Kidney (tissue), 14 donors: ENCODE data around the gene PDE4A. TPM values are rescaled to one million over a fixed set of nuclear protein-coding genes. Genes with fewer than 3 reads are reported as not detected.

Source experiments
- DNase-seq, 5 donors: peaks; one replicate each; pipeline ENCODE4 v3.0.0-alpha.2; 2013 to 2020
- FAIRE-seq: peaks from 2 replicates; lab custom pipeline; 2012; peaks lifted over from hg19 to GRCh38; lab: Jason Lieb, UNC
- H3K27ac ChIP-seq, 2 donors: one replicate each; pipeline ENCODE4 v1.7.0; 2013; ENCODE audit warnings: low read depth in 2 of 2, low read length in 2 of 2, inconsistent platforms in 1 of 2
- H3K27me3 ChIP-seq: one replicate; pipeline ENCODE4 v1.7.1; 2013; ENCODE audit warnings: low read length, inconsistent platforms; ENCODE audit not compliant: control insufficient read depth, insufficient read depth
- H3K36me3 ChIP-seq, 3 donors: one replicate each; pipeline versions ENCODE4 v1.7.0 to v1.7.1; 2013; ENCODE audit warnings: low read length in 3 of 3, control low read depth in 1 of 3, inconsistent platforms in 1 of 3; ENCODE audit not compliant: insufficient read depth in 3 of 3, control insufficient read depth in 2 of 3
- H3K4me1 ChIP-seq, 3 donors: one replicate each; pipeline versions ENCODE4 v1.7.0 to v1.7.1; 2013; ENCODE audit warnings: low read length in 3 of 3, inconsistent platforms in 1 of 3, low read depth in 1 of 3; ENCODE audit not compliant: control insufficient read depth in 2 of 3, insufficient read depth in 2 of 3
- H3K4me3 ChIP-seq, 3 donors: one replicate each; pipeline versions ENCODE4 v1.7.0 to v1.8.1; 2013; ENCODE audit warnings: low read length in 3 of 3, control low read depth in 1 of 3, inconsistent platforms in 1 of 3
- H3K9ac ChIP-seq, 3 donors: one replicate each; pipeline versions ENCODE4 v1.7.0 to v1.7.1; 2013; ENCODE audit warnings: low read length in 3 of 3, control low read depth in 1 of 3, inconsistent platforms in 1 of 3
- H3K9me3 ChIP-seq, 3 donors: one replicate each; pipeline versions ENCODE4 v1.7.0 to v1.7.1; 2013; ENCODE audit warnings: low read length in 3 of 3, control low read depth in 1 of 3, inconsistent platforms in 1 of 3; ENCODE audit not compliant: control insufficient read depth in 2 of 3, insufficient read depth in 1 of 3
- intact Hi-C: fragments of 100-400 bp; cut with DNase I; formaldehyde crosslinking; loops from one replicate; pipeline ENCODE4 v1.11.1; 2022
- polyA plus RNA-seq: library from polyadenylated mRNA; stranded (reverse); fragments of 350-450 nt; fragmentation: Illumina TruSeq; extraction: RNeasy Lipid Tissue Mini Kit (QIAGEN cat#74804); gene quantifications from one replicate; pipeline ENCODE4 v1.2.3, GENCODE V29; 2014; ENCODE audit warnings: low read depth, low replicate concordance; ENCODE audit not compliant: insufficient read depth
- total RNA-seq: library from RNA; stranded (reverse); fragmentation: NEBNext Ultra II Directional; extraction: Animal tissue kit (Norgen Biotek cat#: 25700); gene quantifications from one replicate; pipeline ENCODE4 v1.2.1, GENCODE V29; 2021
- TF ChIP-seq, protein P1 (sequence below): IDR thresholded peaks from 3 replicates; pipeline ENCODE4 v1.5.1; 2012; ENCODE audit warnings: mild to moderate bottlenecking, moderate library complexity, borderline replicate concordance; ENCODE audit not compliant: insufficient read depth; ENCODE audit errors: extremely low read depth
- donor health status: control.
- donor health status: control.
- donor health status: control.
- donor health status: control.
- donor health status: control.
- donor health status: DM: yes; HTN: yes; CAD: no.
- donor health status: Normal renal cell carcinoma (clear cell type).

Gene PDE4A
- total and polyA plus RNA-seq, 2 donors from 2014 or later = 4.5 to 17.5 TPM

DNA sequence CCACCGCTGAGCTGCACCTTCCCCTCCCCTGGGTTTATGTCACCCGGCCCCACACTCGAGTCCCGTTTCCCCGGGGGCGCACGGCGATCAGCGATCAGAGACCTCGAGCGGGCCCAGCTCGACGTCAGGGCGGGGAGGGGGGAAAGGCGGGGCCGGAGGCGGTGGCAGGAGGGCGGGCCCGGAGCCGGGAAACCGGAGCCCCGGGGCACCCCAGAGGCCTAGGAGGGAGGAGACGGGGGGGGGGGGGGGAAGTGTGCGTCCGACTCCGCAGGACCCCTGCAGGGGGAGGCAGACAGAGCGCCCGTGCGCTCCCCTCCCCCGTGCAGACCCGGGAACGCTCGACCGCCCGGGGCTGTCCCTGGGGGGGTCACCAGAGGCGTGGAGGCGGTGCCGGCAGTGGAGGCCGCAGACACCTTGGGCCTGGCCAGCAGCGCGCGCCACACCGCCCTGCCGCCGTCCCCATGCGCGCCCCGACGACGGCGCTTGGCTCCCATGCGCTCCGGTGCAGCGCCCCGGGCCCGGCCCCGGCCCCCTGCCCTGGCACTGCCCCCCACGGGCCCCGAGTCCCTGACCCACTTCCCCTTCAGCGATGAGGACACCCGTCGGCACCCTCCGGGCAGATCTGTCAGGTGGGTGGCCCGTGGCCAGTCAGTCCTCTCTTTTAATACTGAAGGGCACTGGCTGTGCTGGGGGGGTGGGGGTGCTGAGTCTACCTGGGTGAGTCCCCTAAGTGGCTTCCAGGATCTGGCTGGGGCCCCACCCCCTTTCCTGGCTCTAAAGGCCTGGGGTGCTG, 11.8 kb downstream of the PDE4A start:
- TF ChIP-seq, protein P1, sequence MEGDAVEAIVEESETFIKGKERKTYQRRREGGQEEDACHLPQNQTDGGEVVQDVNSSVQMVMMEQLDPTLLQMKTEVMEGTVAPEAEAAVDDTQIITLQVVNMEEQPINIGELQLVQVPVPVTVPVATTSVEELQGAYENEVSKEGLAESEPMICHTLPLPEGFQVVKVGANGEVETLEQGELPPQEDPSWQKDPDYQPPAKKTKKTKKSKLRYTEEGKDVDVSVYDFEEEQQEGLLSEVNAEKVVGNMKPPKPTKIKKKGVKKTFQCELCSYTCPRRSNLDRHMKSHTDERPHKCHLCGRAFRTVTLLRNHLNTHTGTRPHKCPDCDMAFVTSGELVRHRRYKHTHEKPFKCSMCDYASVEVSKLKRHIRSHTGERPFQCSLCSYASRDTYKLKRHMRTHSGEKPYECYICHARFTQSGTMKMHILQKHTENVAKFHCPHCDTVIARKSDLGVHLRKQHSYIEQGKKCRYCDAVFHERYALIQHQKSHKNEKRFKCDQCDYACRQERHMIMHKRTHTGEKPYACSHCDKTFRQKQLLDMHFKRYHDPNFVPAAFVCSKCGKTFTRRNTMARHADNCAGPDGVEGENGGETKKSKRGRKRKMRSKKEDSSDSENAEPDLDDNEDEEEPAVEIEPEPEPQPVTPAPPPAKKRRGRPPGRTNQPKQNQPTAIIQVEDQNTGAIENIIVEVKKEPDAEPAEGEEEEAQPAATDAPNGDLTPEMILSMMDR = no peak
- Histone ChIP-seq H3K36me3 (no peaks in the 10 kb centered on the region), H3K27me3 (peaks cover 6% of the 10 kb centered on the region), H3K27ac (peak overlapping the region in 1 of 2 donors; percentile 17), H3K4me3 (peak overlapping the region in 1 of 3 donors; percentile 79), H3K9ac (no peak overlapping the region), H3K4me1 (peaks cover 0 to 14% (median 0%) of the 10 kb centered on the region in 3 donors), H3K9me3 (no peaks in the 10 kb centered on the region)
- FAIRE-seq (no peak), DNase-seq (peak; percentile 30 to 92 (median 67))
- intact Hi-C loops = no loop called here

DNA sequence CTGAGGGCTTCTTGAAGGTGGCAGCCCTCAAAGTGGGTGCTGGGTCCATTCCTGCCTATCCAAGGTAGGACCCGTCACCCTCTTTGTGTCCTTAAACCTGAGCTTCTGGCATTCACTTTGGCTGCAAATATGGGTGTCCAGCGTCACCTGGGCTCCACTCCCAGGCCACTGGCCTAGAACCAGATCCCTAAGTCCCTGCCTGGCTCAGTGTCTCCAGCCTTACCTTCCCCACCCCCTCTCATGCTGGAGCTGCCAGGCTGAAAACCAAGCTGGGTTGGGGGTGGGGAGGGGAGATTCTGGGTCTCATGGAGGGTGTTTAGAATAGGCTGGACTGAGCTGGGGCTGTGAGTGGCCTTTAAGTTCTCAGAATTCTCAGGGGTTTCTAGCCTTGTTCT, 12.4 kb downstream of the PDE4A start:
- Histone ChIP-seq H3K9ac (no peak overlapping the region), H3K9me3 (no peaks in the 10 kb centered on the region), H3K36me3 (no peaks in the 10 kb centered on the region), H3K27ac (peak overlapping the region in 1 of 2 donors; percentile 43), H3K4me1 (peaks cover 0 to 14% (median 0%) of the 10 kb centered on the region in 3 donors), H3K27me3 (peaks cover 6% of the 10 kb centered on the region), H3K4me3 (no peak overlapping the region)
- TF ChIP-seq, protein P1 = no peak
- DNase-seq = no peak
- intact Hi-C loops = no loop called here
- FAIRE-seq = no peak

DNA sequence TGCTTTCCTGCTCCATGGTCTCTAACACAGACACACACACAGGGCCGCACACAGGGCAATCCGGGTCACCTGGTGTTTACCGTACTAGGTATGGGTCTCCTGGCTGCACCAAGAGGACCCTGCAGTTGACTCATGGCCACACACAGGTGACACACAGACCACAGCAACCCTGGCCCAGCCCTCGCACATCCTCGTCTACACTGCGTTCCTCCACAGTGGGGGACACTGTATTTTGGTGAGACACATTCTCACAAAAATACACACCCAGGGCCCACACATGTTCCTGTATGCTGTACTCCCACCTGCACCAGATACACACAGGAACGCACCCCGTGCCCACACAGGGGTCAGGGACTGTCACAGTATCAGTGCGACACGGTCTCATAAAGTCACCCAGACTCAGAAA, 12.8 kb downstream of the PDE4A start:
- H3K36me3 ChIP-seq = no peaks in the 10 kb centered on the region
- peaks cover 6% of the 10 kb centered on the region for H3K27me3 ChIP-seq
- peak overlapping the region; percentile 41 to 43 for H3K27ac ChIP-seq
- H3K4me1 ChIP-seq = peaks cover 0 to 14% (median 0%) of the 10 kb centered on the region in 3 donors
- TF ChIP-seq, protein P1 = no peak
- intact Hi-C loops = no loop called here
- FAIRE-seq = no peak
- no peak overlapping the region for H3K9ac ChIP-seq
- H3K4me3 ChIP-seq = no peak overlapping the region
- no peaks in the 10 kb centered on the region for H3K9me3 ChIP-seq
- no peak for DNase-seq
